ENCODE data around the gene ITGAL.
"Not testable (repeated sequence)": the region's sequence is repeated elsewhere in the genome, so short reads cannot be mapped to it uniquely, and the experiment has no call there.

Gene ITGAL

GRCh38 chr16:30457743-30458560 is 14.6 kb upstream of the ITGAL start:
- no peak for DNase-seq

GRCh38 chr16:30458561-30459394 is 13.8 kb upstream of the ITGAL start:
- DNase-seq = peak; percentile 92

- DNase-seq = no peak
Observed at GRCh38 chr16:30459456-30459855, 13.1 kb upstream of the ITGAL start.

- DNase-seq = not testable (repeated sequence)
Observed at GRCh38 chr16:30461426-30461825, 11.1 kb upstream of the ITGAL start.

- DNase-seq = no peak
Observed at GRCh38 chr16:30464078-30464477, 8.5 kb upstream of the ITGAL start.

- no peak for DNase-seq
Observed at GRCh38 chr16:30470170-30470512, 2.4 kb upstream of the ITGAL start.

- no peak for DNase-seq
Observed at GRCh38 chr16:30470632-30470995, 1.9 kb upstream of the ITGAL start.

- DNase-seq = no peak
Observed at GRCh38 chr16:30473231-30474073, 910 bp downstream of the ITGAL start.

- no peak for DNase-seq
Observed at GRCh38 chr16:30474074-30474452, 1.5 kb downstream of the ITGAL start.

- DNase-seq = no peak
Observed at GRCh38 chr16:30474684-30475083, 2.1 kb downstream of the ITGAL start.

- DNase-seq = no peak
Observed at GRCh38 chr16:30476991-30477390, 4.4 kb downstream of the ITGAL start.

- DNase-seq = not testable (repeated sequence)
Observed at GRCh38 chr16:30477773-30478172, 5.2 kb downstream of the ITGAL start.

GRCh38 chr16:30478766-30479478 is 6.4 kb downstream of the ITGAL start:
- no peak for DNase-seq

GRCh38 chr16:30481381-30481780 is 8.8 kb downstream of the ITGAL start:
- DNase-seq = no peak

GRCh38 chr16:30482366-30482765 is 9.8 kb downstream of the ITGAL start:
- DNase-seq = peak; percentile 79

GRCh38 chr16:30484887-30485286 is 12.3 kb downstream of the ITGAL start:
- no peak for DNase-seq

GRCh38 chr16:30485818-30486436 is 13.4 kb downstream of the ITGAL start:
- no peak for DNase-seq

GRCh38 chr16:30488764-30489605 is 16.4 kb downstream of the ITGAL start:
- no peak for DNase-seq

- DNase-seq = peak; percentile 34
Observed at GRCh38 chr16:30490210-30490609, 17.7 kb downstream of the ITGAL start.

GRCh38 chr16:30491229-30491628 is 18.7 kb downstream of the ITGAL start:
- no peak for DNase-seq

GRCh38 chr16:30491744-30492308 is 19.3 kb downstream of the ITGAL start:
- peak; percentile 88 for DNase-seq

Measured in hematopoietic multipotent progenitor cell treated with erythropoietin and hydrocortisone succinate and interleukin-3 and kit ligand, for 6 days (in vitro differentiated cells).